CD4-positive, CD25-positive, alpha-beta regulatory T cell (primary cell): ENCODE data around the gene TRIM68. TPM values are rescaled to one million over a fixed set of nuclear protein-coding genes. Genes with fewer than 3 reads are reported as not detected.

Experiments used
- ATAC-seq, 2 donors: fragments of 150-1000 bp; cut with Tn5 transposase; one replicate each; pipeline ENCODE4 v1.10.0; 2021; ENCODE audit warnings: low read depth in 2 of 2, moderate number of reproducible peaks in 2 of 2, moderate library complexity in 1 of 2
- DNase-seq, 3 donors: peaks; one replicate each; pipeline versions ENCODE4 v3.0.0 to v3.0.0-alpha.2; 2012 to 2022; ENCODE audit warnings: mixed read lengths in 1 of 3
- H3K27ac ChIP-seq: one replicate; pipeline ENCODE4 v1.7.0; 2013; ENCODE audit warnings: mild to moderate bottlenecking, low read length; ENCODE audit not compliant: insufficient read depth, poor library complexity, severe bottlenecking
- H3K27me3 ChIP-seq: one replicate; pipeline ENCODE4 v1.7.0; 2013; ENCODE audit warnings: low read length; ENCODE audit not compliant: control insufficient read depth, insufficient read depth
- H3K36me3 ChIP-seq: one replicate; pipeline ENCODE4 v1.7.0; 2013; ENCODE audit warnings: mild to moderate bottlenecking, low read length, moderate library complexity; ENCODE audit not compliant: control insufficient read depth, insufficient read depth
- H3K4me1 ChIP-seq: 2 replicates; pipeline ENCODE4 v1.7.0; 2013; ENCODE audit warnings: mild to moderate bottlenecking, low read length; ENCODE audit not compliant: insufficient read depth, control insufficient read depth, poor library complexity, severe bottlenecking
- H3K4me3 ChIP-seq: one replicate; pipeline ENCODE4 v1.7.0; 2013; ENCODE audit warnings: low read depth, mild to moderate bottlenecking, low read length, moderate library complexity
- H3K9me3 ChIP-seq, 2 experiments: 1 replicate in 1 of 2; 2 replicates in 1 of 2; pipeline ENCODE4 v1.7.0; 2013; ENCODE audit warnings: low read length in 2 of 2, mild to moderate bottlenecking in 1 of 2, moderate library complexity in 1 of 2; ENCODE audit not compliant: control insufficient read depth in 2 of 2
- H3K27ac Mint-ChIP-seq, 3 donors: one replicate each; pipeline ENCODE4 v1.8.0; 2020 to 2022; ENCODE audit warnings: mild to moderate bottlenecking in 3 of 3, mixed read lengths in 3 of 3, moderate library complexity in 2 of 3
- H3K27me3 Mint-ChIP-seq: one replicate; pipeline ENCODE4 v1.8.0; 2022; ENCODE audit warnings: mild to moderate bottlenecking, mixed read lengths
- H3K36me3 Mint-ChIP-seq: one replicate; pipeline ENCODE4 v1.8.0; 2020; ENCODE audit warnings: mixed read lengths
- H3K4me1 Mint-ChIP-seq, 4 donors: one replicate each; pipeline ENCODE4 v1.8.0; 2020 to 2022; ENCODE audit warnings: mixed read lengths in 4 of 4, mild to moderate bottlenecking in 1 of 4
- H3K4me3 Mint-ChIP-seq, 4 donors: one replicate each; pipeline ENCODE4 v1.8.0; 2020 to 2022; ENCODE audit warnings: mild to moderate bottlenecking in 4 of 4, mixed read lengths in 4 of 4, moderate library complexity in 3 of 4
- H3K9me3 Mint-ChIP-seq, 7 donors: one replicate each; pipeline ENCODE4 v1.8.0; 2020 to 2022; ENCODE audit warnings: mixed read lengths in 7 of 7, mild to moderate bottlenecking in 3 of 7, moderate library complexity in 2 of 7
- polyA plus RNA-seq, 4 donors: library from polyadenylated mRNA; unstranded; fragments of 300-500 nt; fragmentation: Illumina TruSeq; gene quantifications; one replicate each; pipeline ENCODE4 v1.2.3, GENCODE V29; 2021
- total RNA-seq: library from RNA; stranded (reverse); gene quantifications from one replicate; pipeline ENCODE4 v1.2.3, GENCODE V29; 2022

The TRIM68 gene
- total and polyA plus RNA-seq, 5 donors from 2014 or later, result 10.1 to 22.3 (median 17.9) TPM

- no peak overlapping the region for H3K4me3 Mint-ChIP-seq
- no peak for ATAC-seq
- H3K4me1 Mint-ChIP-seq, result peaks cover 0 to 3% (median 0%) of the 10 kb centered on the region in 4 donors
- no peaks in the 10 kb centered on the region for H3K9me3 Mint-ChIP-seq
- no peak for DNase-seq
- no peaks in the 10 kb centered on the region for H3K36me3 Mint-ChIP-seq
- Histone ChIP-seq H3K4me3 (no peak overlapping the region), H3K4me1 (peaks cover 3% of the 10 kb centered on the region), H3K9me3 (no peaks in the 10 kb centered on the region), H3K27ac (no peak overlapping the region), H3K36me3 (no peaks in the 10 kb centered on the region), H3K27me3 (no peaks in the 10 kb centered on the region)
- H3K27me3 Mint-ChIP-seq, result no peaks in the 10 kb centered on the region
- no peak overlapping the region for H3K27ac Mint-ChIP-seq
Observed at GRCh38 chr11:4642043-4642442, 34.0 kb upstream of the TRIM68 start.

- no peaks in the 10 kb centered on the region for H3K9me3 Mint-ChIP-seq
- no peaks in the 10 kb centered on the region for H3K27me3 Mint-ChIP-seq
- H3K4me3 ChIP-seq, result no peak overlapping the region
- H3K27me3 ChIP-seq, result no peaks in the 10 kb centered on the region
- DNase-seq (no peak), ATAC-seq (no peak)
- no peak overlapping the region for H3K27ac ChIP-seq
- no peaks in the 10 kb centered on the region for H3K9me3 ChIP-seq
- H3K4me1 ChIP-seq, result peaks cover 5% of the 10 kb centered on the region
- no peak overlapping the region for H3K4me3 Mint-ChIP-seq
- no peaks in the 10 kb centered on the region for H3K36me3 Mint-ChIP-seq
- H3K4me1 Mint-ChIP-seq, result peaks cover 0 to 3% (median 0%) of the 10 kb centered on the region in 4 donors
- no peaks in the 10 kb centered on the region for H3K36me3 ChIP-seq
- H3K27ac Mint-ChIP-seq, result no peak overlapping the region
Observed at GRCh38 chr11:4641501-4641900, 33.5 kb upstream of the TRIM68 start.

GRCh38 chr11:4639931-4640330 is 31.9 kb upstream of the TRIM68 start:
- Mint-ChIP-seq H3K27ac (no peak overlapping the region), H3K9me3 (no peaks in the 10 kb centered on the region), H3K4me3 (no peak overlapping the region), H3K27me3 (no peaks in the 10 kb centered on the region), H3K36me3 (no peaks in the 10 kb centered on the region), H3K4me1 (peaks cover 0 to 3% (median 0%) of the 10 kb centered on the region in 4 donors)
- ATAC-seq (peak in 1 of 2 donors; percentile 7), DNase-seq (no peak)
- H3K9me3 ChIP-seq, result no peaks in the 10 kb centered on the region
- H3K27ac ChIP-seq, result no peak overlapping the region
- H3K4me1 ChIP-seq, result peaks cover 5% of the 10 kb centered on the region
- H3K4me3 ChIP-seq, result no peak overlapping the region
- H3K36me3 ChIP-seq, result no peaks in the 10 kb centered on the region
- H3K27me3 ChIP-seq, result peaks cover 4% of the 10 kb centered on the region

DNA sequence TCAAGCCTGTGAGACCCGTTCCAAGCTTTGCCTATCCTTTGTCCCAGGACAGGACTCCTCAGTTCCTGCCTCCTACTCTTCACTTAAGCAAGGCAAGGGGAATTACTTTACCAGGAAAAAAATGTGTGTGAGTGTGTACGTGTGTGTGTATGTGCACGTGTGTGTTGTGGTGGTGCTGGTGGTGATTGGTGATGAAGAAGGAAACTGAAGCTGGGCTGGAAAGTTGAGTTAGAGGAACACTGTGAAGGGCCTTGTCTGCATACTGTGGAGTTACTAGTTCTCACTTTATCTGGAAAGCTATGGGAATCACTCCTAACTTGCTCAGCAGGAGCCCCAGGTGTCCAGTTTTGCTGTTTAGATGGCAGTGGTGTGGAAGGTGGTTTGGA is 29.6 kb upstream of the TRIM68 start:
- H3K27ac ChIP-seq, result no peak overlapping the region
- H3K4me3 ChIP-seq, result no peak overlapping the region
- H3K36me3 ChIP-seq, result no peaks in the 10 kb centered on the region
- Mint-ChIP-seq H3K27ac (no peak overlapping the region), H3K4me1 (peaks cover 0 to 3% (median 0%) of the 10 kb centered on the region in 4 donors), H3K27me3 (no peaks in the 10 kb centered on the region), H3K4me3 (no peak overlapping the region), H3K9me3 (no peaks in the 10 kb centered on the region), H3K36me3 (no peaks in the 10 kb centered on the region)
- no peak for ATAC-seq
- no peak for DNase-seq
- no peaks in the 10 kb centered on the region for H3K9me3 ChIP-seq
- peaks cover 4% of the 10 kb centered on the region for H3K27me3 ChIP-seq
- peaks cover 5% of the 10 kb centered on the region for H3K4me1 ChIP-seq

DNA sequence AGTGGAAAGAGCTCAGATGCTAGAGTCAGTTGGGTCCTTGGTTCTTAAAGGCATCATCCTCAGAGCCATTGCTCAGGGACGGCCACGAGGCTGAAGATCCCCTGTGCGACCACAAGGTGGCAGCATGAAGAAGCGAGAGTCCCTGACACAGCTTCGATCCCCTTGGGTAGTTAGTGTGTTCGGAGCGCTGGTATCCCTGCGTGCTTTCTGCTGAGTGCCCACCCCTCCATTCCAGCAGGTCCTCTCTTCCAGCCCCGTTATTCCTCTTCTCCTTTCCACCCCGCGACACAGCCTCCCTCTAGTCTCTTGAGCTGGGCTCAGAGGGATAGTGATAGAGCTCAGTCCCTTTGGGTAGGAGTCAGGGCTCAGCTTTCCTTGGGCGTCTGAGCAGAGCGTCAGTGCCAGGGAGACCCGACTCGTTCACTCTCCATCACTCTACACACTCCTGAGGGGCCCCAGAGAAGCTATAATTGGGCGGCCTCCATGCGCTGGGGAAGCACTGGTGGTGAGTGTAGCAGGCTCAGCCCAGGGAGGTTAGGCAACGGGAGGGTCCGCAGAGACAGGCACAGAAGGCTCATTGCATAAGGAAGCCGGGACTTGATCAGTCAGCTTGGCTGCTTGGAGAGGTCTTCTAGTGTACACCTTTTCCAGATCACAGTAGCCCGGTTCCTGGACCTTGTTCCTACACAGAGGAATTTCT is 29.1 kb upstream of the TRIM68 start, which contains the start of gene OR51D1:
Gene OR51D1, plus strand, starts transcription at position 516 of the 700 bp plus-strand sequence. CDS start 2,314 bp downstream, outside the sequence.
- Histone ChIP-seq H3K4me1 (peaks cover 5% of the 10 kb centered on the region), H3K9me3 (no peaks in the 10 kb centered on the region), H3K27me3 (peaks cover 4% of the 10 kb centered on the region), H3K27ac (no peak within 1 kb of the TSS), H3K36me3 (no peaks in the 10 kb centered on the region), H3K4me3 (peak within 1 kb of the TSS; percentile 33)
- Mint-ChIP-seq H3K4me1 (peaks cover 0 to 3% (median 0%) of the 10 kb centered on the region in 4 donors), H3K27me3 (peaks cover 2% of the 10 kb centered on the region), H3K4me3 (no peak within 1 kb of the TSS), H3K27ac (no peak within 1 kb of the TSS), H3K9me3 (no peaks in the 10 kb centered on the region), H3K36me3 (no peaks in the 10 kb centered on the region)
- ATAC-seq (peak; percentile 78 to 80), DNase-seq (peak; percentile 44 to 64 (median 54))

GRCh38 chr11:4636136-4636535 is 28.1 kb upstream of the TRIM68 start:
- ATAC-seq (no peak), DNase-seq (no peak)
- no peaks in the 10 kb centered on the region for H3K9me3 ChIP-seq
- no peak overlapping the region for H3K4me3 ChIP-seq
- Mint-ChIP-seq H3K27me3 (peaks cover 11% of the 10 kb centered on the region), H3K27ac (no peak overlapping the region), H3K9me3 (peaks cover 0 to under 1% (median 0%) of the 10 kb centered on the region in 7 donors), H3K4me1 (peaks cover 0 to 3% (median 0%) of the 10 kb centered on the region in 4 donors), H3K4me3 (no peak overlapping the region), H3K36me3 (no peaks in the 10 kb centered on the region)
- H3K27ac ChIP-seq, result no peak overlapping the region
- no peaks in the 10 kb centered on the region for H3K36me3 ChIP-seq
- H3K4me1 ChIP-seq, result peaks cover 5% of the 10 kb centered on the region
- H3K27me3 ChIP-seq, result peaks cover 4% of the 10 kb centered on the region

DNA sequence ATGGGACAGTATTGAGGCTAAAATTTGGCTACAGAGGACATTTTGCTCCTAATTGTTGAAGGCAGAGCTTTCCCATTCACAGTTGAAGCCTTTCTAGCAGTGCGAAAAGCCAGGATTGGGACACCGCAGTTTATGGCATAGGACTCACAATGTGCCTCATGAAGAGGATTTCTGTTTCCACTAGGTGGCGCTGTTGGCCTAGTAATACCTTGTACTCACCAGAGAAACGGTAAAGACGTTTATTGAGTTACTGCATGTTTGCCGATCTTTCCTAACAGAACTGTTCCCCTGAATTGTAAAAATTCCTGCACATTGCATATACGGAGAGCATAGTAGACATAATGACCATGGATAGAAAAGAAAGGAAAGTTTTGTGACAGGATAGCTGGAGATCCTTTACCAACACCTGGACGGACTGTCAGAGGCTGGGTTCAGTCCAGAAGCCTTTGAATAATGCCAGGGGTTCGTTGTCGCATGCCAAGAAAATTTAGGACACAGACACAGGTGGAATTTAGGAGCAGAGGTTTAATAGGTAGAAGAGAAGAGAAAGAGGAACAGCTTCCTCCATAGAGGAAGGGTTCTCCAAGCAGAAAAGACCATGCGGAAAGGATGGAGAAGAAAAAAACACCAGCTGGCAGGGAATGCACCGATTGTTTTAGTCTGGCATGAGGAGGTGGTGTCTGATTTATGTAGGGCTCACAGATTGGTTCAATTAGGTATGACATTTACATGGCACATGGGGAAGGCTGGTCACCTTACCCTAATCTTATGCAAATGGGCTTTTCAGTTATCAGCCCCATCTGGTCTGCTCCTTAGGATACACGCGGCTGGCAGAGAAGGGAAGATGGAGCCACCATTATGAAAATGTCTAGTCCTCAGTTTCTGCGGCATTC is 18.4 kb upstream of the TRIM68 start:
- Histone ChIP-seq H3K9me3 (peaks cover 8 to 14% of the 10 kb centered on the region in 2 experiments), H3K4me1 (no peaks in the 10 kb centered on the region), H3K27ac (no peak overlapping the region), H3K36me3 (no peaks in the 10 kb centered on the region), H3K4me3 (no peak overlapping the region), H3K27me3 (peaks cover 11% of the 10 kb centered on the region)
- H3K27me3 Mint-ChIP-seq, result peaks cover 31% of the 10 kb centered on the region
- H3K4me3 Mint-ChIP-seq, result no peak overlapping the region
- H3K36me3 Mint-ChIP-seq, result no peaks in the 10 kb centered on the region
- peak; percentile 9 to 69 (median 19) for DNase-seq
- no peaks in the 10 kb centered on the region for H3K4me1 Mint-ChIP-seq
- no peak for ATAC-seq
- H3K9me3 Mint-ChIP-seq, result peaks cover 1 to 12% (median 7%) of the 10 kb centered on the region in 7 donors
- H3K27ac Mint-ChIP-seq, result no peak overlapping the region
